Measurements from ENCODE around the gene COL4A4.

The COL4A4 gene

DNA sequence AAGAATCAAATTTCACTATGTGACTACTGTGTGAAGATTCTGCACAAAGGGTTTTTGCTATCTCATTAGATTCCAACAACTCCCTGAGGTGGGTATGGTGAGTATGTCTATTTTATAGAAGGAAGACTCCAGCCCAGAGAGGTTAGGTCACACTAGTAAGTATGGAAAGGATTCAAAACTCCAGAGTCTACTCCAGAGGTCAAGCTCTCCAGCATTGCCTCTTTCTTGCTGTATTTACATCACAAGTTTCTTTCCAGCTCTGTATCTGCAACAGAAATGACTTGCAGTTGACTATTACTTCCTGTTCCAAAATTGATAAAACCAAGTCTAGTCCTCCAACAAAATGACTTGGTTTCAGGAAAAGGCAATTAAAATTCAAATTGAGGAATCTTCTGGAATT lies 2.1 kb downstream of the COL4A4 start:
- no peak for DNase-seq (ENCODE audit: low spot score)

DNA sequence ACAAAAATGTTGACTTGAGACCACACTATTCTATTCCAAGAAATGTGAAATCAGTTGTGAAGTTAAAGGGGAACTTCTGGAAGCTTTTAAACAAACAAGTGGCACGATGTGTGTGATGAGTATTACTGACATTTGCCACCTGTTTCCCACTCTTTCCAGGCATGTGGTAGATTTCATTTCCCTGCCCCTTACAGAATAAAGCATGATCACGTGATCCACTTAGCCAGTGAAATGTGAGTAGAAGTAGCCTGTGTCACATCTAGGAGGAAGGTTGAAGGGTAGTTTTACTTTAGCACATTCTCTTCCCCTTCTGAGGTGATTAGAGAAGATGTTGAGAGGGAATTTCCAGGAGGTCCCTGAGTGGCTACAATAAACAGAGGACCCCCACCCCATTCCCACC lies 3.8 kb downstream of the COL4A4 start:
- DNase-seq (ENCODE audit: low spot score): no peak

DNA sequence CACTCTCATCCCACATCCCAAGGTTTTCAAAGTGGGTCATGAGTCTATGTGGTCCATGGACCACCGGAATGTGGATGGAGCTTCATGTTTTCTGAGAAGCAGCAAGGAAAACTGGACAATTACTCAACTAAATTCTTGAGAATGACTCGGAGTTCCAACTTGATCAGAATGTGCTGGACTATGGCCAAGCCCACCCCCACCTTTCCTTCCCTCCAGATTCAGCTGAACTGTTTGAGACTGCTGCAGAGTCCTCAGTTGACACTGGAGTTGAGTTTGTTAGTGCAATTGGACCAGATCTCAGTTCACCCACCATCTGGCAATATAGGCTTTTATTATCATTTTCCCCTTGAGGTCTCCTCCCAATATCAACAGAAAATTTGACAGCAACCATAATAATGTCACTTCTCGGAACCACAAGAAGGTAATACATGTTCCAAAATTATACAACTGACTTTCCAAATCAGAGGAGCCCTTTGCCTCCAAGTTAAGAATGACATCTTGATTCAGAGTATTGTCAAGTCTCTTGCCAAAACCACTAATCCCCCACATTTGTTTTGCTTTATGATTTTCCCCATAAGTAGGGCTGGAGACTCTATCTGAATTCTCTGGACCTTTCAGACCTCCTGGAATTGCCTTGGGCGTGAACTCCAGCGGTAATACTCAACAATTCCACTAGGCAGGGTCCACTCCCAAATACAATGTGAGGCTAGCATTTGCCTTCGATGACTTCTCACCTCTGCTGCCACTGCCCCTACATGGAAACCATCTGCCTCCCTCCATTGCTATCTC lies 8.8 kb downstream of the COL4A4 start:
- DNase-seq (ENCODE audit: low spot score): no peak

DNA sequence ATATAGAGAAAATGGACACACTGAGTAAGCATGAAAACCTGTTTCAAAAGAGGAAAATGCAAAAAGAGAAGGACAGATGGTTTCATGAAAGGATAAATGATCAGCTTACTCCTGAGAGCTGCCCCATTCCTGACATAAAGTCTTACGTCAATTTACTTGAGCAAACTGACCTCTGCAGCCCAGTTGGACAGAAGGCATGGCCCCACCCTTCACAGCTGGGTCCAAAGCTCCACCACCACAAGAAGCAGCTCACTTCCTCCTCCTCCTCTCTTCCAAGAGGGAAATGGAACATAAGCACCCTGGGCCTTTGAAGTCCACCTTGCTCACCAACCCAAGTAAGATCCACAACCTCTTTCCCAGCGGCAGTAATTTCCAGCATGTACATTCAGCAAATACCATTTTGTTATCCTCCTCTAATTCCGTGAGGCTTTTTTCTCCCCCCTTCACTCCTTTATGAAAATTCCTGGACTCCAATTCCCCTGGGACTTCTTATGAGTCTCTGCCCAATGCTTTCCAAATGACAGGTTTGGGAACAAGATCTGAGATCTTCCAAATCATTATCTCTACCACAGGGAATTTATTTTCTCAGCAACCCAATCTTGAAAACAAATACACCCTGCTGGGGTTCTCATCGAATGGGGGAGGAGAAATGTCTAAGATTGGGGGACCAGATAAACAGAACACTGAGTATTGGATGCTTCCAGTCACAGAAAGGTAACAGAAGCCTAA lies 10.1 kb downstream of the COL4A4 start:
- DNase-seq (ENCODE audit: low spot score): no peak

DNA sequence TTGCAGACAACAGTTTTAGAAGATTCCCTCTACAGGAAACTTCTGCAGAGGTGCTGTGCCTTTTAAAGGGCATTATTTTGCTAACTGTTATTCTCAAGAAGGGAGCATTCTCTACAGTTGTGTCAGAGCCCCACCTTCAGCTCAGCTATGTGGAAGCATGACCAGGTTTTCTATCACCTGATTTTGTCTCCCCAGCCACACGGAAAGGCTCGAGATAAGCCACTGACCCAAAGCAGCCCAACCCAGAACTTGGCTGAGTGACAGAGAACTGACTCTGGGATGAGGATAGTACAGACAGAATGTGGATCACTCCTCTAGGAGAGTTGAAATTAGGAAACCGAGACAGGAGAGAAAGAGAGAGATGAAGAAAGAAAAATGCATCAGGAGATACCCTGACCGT lies 10.7 kb downstream of the COL4A4 start:
- no peak for DNase-seq (ENCODE audit: low spot score)

DNA sequence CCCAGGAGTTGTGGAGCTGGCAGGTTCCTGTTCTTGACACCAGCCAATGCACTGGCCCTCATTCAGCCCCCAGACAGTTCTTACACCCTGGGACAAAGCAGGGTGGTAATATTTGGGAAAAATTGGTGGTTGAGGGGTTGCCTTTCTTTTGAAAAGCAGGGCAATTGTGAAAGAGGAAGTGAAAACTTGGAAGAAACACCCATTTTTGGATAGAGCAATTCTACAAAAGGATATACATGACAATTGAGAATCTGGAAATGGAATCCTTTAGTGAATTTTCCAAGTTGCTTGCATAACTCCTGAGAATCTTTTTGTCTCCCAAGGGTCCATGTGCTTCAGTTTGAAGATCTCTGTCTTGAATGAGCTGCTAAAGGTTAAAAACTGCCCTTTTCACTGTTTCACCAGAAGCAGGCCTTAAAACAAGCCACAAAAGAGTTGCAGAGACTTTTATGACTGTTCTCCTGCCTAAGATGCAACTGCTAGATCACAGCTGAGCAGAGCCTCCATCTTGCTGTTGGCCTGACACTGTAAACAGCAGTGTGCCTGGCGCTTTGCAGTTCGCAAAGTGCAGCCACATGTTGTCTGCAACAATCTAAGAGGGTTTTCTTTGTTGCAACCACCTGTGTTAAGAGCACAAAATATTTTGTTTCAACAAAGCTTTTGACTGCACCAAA lies 11.8 kb downstream of the COL4A4 start:
- no peak for DNase-seq (ENCODE audit: low spot score)

DNA sequence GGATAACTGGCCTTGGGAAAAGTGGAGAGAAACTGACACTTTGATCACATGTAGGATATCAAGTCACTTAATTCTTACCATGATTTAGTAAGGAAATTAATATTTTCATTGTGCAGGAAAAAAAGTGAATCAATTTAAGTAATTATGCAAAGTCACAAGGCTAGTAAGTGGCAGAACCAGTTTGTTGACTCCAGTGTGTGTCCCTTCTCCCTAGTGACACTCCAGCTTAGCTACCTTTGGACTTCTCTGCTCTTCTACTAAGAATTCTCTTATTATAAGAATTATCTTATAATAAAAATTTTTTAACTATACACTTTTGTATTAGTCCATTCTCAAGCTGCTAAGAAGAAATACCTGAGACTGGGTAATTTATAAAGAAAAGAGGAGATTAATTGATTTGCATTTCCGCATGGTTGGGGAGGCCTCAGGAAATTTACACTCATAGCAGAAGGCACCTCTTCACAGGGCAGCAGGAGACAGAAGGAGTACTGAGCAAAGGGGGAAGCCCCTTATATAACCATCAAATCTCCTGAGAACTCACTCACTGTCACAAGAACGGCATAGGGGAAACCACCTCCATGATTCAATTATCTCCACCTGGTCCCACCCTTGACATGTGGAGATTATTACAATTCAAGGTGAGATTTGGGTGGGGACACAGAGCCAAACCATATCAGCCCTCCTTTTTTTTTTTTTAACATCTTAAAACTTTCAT lies 13.6 kb downstream of the COL4A4 start:
- no peak for DNase-seq (ENCODE audit: low spot score)

DNA sequence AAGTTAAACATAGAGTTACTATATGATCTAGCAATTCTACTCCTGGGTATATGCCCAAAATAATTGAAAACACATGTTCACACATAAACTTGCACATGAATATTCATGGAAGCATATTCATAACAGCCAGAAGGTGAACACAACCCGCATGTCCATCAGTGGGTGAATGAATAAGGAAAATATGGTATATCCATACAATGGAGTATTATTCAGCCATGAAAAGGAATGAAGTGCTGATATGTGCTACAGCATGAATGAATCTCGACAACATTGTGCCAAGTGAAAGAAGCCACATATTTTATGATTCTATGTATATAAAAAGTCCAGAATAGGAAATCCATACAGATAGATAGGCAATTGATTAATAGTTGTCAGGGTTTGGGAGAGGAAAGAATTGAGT lies 15.9 kb downstream of the COL4A4 start:
- DNase-seq (ENCODE audit: low spot score): no peak

DNA sequence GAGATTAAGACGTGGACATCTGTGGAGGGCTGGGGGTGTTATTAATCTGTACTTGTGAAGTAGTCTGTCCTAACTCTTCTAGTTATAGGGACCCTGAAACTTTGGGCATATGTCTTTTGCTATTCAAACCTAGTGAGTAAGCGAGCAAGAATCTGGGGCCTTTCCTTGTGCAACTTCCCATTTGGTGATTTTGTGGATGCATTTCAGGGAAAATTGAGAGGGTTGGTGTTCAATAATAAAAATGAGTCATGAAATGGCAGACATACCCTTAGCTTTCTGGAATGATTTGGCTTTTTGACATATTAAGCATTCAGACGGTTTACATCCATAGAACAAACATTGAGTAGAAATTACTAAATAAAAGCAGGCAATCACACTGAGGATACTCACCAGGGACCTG lies 17.0 kb downstream of the COL4A4 start:
- DNase-seq (ENCODE audit: low spot score): no peak

DNA sequence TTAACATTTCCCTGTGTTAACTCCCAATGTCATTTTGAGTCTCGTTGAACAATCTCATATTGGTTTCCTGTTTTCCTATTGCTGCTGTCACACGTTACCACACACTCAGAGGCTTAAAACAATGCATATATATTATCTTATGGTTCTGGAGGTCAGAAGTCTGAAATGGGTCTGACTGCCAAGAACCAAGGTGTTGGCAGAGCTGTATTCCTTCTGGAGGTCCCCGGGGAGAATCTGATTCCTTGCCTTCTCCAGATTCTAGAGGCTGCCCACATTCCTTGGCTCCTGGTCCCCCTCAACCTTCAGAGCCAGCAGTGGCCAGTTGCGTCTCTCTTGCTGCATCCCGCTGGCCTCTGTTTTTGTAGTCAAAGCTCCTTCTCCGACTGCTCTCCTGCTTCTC lies 17.5 kb downstream of the COL4A4 start:
- DNase-seq (ENCODE audit: low spot score): no peak

DNA sequence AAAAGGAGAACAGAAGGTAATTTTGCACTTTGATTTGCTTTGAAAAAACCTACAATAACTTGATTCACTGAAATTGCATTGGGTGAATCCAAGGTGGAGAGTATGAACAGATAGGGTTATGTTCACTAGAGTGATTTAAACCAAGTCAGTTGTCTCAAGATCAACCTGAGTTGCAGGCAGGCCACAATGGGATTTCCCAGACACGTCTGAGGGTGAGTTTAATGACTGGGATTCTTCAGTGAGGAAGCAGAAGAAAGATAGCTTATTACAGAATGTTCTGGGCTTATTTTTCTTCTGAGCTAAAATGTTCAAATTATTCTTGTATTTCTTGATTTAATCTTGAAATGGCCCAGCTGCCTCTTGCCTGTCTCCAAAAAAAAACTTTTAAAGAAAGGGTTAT lies 20.1 kb downstream of the COL4A4 start:
- no peak for DNase-seq (ENCODE audit: low spot score)

DNA sequence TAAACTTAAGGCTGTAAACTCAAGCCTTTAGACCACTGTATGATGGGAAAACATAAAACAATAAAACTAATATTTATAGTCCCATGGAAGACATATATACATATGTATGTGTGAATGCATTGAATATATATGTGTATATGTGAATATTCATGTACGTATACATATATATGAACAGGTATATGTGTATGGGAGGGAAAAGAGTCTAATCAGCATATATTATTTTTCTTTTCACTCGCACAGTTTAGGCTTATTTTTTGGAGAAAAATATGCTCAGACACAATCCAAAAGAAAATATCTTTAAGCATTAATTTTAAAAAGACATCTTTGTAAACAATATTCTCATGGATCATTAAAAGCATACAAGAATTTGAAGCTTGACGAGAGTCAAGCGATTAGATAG lies 22.7 kb downstream of the COL4A4 start:
- no peak for DNase-seq (ENCODE audit: low spot score)

DNA sequence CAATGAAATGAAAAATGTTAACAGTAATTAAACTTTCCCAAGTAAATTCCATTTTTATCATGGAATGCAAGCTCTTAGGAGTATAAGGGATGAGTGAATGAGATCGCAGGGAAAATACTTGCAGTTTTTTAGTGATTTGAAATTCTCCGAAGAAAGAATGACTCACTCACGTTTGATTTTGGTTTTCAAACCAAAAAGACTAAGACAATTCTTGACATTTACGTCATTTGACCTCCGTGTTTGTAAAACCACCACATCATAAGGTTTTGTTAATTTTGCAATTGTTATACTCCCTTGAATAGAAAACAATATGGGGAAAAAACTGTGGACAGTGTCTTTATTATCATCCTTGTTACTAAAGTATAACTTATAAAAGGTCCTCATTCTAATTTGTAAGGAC lies 29.4 kb downstream of the COL4A4 start:
- DNase-seq (ENCODE audit: low spot score): no peak

DNA sequence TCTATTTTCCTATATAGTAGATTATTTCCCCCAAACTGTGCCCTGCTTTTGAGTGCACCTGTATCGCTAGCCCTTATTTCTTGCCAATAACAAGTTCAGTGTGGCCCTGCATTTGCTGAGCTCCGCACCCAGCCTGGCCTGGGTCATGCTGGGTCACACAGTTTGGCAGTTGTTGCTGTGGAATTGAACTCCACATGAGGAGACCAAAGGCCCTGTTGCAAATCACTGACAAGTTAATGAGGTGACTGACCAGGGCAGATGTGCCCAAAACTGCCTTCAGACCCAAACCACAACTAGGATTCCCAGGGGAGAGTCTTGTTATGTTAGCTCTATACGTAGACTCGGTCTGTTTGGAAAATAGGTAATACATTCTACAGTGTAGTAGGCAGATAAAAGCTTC lies 31.0 kb downstream of the COL4A4 start:
- DNase-seq (ENCODE audit: low spot score): no peak

DNA sequence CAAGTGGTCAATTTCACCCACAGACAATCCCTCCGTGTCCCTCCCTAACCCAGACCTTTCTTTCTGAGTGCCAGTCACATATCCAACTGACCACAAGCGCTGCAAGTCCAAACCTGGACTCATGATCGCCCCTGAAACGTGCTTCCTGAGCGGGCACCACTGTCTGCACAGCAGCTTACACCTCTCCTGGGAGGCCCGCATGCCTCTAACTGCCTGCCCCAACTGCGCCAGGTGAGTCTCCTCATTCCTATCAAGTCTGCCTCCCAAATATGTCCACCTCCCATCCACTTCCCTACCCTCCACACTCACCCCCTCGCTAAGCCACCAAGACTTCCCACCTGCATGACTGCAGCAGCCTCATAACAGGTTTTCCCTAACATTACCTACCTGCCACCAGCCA lies 33.4 kb downstream of the COL4A4 start:
- no peak for DNase-seq (ENCODE audit: low spot score)

DNA sequence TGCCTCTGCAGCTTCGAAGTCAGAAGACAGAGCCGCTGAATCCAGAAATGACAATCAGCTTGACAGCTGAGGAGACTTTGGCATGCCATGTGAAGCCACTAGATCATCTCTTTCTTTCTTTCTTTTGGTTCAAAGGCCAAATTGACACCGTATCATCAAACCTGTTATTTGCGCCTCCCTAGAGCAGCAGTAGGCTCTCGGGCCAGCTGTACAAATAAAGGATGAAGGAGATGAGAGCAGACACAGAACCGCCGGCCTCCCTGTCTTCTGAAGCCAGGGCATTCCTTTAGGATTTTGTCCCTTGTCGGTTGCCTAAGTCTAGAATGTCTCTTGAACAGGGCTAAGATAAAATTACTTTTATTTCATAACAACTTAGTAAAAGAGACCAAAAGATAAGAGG lies 36.8 kb downstream of the COL4A4 start:
- no peak for DNase-seq (ENCODE audit: low spot score)

DNA sequence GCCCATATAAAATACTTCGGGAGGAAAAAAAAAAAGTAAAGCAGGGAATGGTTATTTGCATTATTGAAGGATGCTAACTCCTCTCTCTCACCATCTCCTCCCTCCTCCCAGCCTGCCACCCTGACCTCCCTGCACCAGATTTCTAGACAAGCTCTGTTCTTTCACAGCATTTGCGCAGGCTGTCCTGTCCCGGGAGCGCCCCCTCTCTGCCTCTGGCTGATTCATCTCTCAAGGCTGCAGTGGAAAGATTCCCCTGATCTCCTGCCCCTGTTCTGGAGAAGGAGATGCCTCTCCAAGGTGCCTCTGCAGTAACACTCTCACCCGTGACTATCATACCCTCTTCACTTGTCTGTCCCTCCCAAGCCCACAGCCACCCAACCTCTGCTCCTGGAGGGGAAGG lies 38.5 kb downstream of the COL4A4 start:
- no peak for DNase-seq (ENCODE audit: low spot score)

DNA sequence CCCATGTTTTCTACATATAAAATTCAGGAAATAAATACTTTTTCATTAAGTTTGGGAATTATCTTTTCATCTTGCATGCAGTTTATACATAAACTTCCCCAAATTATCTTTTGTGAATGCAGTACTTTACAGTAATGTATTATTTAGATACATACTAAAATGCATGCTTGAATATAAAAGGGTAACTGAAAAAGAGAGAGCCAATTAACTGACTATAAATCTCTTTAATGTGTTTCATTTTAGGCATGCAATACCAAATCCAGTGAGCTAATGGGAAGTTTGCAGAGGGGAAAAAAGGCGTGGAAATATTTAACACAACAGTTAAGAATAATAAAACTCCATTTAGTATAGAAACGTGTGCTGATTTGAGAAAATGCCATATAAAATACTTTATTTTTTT lies 39.2 kb downstream of the COL4A4 start:
- DNase-seq (ENCODE audit: low spot score): no peak

DNA sequence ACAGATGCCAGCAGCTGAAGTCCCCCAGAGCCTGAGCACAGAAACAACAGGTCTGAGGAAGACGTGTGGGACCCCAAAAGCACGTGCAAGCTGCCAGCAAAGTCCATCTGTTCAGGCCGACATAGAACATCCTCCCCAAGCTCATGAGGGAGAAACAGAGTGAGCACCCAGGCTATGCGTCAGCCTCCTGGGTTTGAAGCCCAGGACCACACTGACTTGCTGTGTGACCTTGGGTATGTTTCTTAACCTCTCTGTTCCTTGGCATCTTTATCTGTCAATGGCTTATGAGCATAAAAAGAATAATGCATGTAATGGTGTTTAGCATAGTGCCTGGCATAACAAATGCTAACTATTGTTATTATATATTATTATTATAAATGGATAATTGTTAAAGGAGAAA lies 40.3 kb downstream of the COL4A4 start:
- no peak for DNase-seq (ENCODE audit: low spot score)

DNA sequence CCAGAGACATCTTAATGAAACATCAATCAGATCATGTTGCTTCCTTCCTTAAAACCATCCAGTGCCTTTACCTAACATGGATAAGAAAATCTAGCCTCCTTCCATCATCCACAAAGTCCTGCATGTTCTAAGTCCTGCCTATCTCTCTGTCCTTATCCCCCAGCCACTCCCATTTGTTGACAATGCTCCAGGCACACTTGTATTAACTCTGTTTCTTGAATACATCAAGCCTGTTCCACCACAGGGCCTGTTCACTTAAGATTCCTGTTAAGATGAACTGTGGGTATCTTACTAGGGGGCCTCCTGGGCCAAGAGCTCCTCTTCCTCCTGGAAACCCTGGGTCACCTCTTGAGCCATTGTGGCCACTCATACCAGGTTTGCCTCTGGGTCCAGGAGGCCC lies 45.7 kb downstream of the COL4A4 start:
- DNase-seq (ENCODE audit: low spot score): no peak

DNA sequence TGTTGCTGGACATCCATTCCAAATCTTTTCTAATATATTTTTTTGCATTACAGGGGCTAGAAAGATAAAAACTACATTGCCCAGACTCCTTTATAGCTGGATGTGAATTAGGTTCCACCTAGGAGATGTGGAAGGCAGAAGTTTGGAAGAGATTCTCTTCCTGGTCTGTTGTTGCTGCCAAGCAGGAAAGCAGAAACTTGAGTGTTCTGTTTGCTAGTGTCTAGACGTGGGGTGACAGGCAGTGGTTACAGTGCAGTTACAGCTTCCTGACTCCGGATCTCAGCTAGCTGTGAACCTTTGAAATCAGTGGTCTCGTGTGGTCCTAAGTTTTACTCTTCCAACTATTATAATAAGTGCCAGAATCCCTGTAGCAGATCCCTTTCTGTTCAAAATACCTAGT lies 46.2 kb downstream of the COL4A4 start:
- no peak for DNase-seq (ENCODE audit: low spot score)

DNA sequence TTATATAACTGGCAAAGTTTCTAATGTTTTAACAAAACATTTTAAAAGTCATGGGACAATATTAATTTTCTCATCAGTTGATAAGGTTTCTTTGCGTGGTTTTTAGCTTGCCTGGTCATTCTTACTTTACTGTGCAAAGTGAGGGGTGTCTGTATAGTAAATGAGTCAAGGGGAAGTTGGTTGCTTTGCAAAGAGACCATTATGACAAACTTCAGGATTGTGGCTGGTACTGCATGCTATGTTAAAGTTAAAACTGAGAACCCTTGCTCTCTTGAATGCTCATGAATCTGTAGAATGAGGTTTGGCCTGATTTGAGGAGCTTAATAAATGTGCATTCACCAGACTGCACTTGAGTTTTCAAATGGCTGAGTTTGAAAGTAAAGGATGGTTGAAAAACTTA lies 47.0 kb downstream of the COL4A4 start:
- DNase-seq (ENCODE audit: low spot score): no peak

DNA sequence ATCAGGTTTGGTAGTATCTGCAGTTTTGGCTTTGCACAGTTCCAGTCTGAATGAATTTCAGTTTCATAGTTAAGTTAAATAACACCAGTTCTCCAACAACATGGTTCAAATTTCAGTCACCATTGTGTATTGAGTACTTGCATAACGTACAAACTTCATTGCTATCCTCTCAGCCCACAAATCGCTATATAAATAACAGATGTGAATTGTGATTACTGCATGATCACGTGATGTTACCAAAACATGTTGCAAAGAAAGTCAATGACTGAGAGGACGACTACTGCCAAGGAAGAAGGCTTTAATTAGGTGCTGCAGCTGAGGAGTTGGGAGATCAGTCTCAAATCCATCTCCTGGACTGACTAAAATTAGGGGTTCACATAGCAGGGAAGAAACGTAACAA lies 48.2 kb downstream of the COL4A4 start:
- DNase-seq (ENCODE audit: low spot score): no peak

Data from NAMALWA (cell line).